NOMO-1 treated with DMSO at 0.1 percent for 48 hours (cell line): Measurements from ENCODE around the gene SLC4A7.
"Not testable (repeated sequence)": the region's sequence is repeated elsewhere in the genome, so short reads cannot be mapped to it uniquely, and the experiment has no call there.

Experiments used
- DNase-seq: peaks from one replicate; lab custom pipeline; 2025; ENCODE audit not compliant: unreplicated experiment; lab: John Stamatoyannopoulos, UW

The SLC4A7 gene

DNA sequence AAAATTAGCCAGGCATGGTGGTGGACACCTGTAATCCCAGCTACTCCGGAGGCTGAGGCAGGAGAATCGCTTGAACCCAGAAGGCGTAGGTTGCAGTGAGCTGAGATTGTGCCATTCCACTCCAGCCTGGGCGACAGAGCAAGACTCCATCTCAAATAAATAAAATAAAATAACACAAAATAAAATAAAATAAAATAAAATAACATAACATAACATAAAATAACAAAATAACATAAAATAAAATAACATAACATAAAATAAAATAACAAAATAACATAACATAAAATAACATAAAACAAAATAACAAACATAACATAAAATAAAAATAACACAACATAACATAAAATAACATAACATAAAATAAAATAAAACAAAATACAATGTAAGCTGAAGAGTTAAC, 45.8 kb downstream of the SLC4A7 start:
- not testable (repeated sequence) for DNase-seq

GRCh38 chr3:27431116-27431515, 53.1 kb downstream of the SLC4A7 start:
- DNase-seq, result no peak

DNA sequence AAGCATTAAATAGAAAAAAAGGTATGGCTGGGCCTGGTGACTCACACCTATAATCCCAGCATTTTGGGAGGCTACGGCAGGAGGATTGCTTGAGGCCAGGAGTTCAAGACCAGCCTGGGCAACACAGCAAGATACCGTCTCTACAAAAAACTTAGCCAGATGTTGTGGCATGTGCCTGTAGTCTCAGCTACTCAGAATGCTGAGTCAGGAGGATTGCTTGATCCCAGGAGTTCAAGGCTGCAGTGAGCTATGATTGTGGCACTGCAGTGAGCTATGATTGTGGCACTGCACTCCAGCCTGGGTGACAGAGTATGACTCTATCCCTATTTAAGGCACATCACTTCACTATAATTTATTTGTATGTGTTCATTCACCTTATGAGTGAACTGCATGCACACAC, 54.3 kb downstream of the SLC4A7 start:
- DNase-seq, result no peak

DNA sequence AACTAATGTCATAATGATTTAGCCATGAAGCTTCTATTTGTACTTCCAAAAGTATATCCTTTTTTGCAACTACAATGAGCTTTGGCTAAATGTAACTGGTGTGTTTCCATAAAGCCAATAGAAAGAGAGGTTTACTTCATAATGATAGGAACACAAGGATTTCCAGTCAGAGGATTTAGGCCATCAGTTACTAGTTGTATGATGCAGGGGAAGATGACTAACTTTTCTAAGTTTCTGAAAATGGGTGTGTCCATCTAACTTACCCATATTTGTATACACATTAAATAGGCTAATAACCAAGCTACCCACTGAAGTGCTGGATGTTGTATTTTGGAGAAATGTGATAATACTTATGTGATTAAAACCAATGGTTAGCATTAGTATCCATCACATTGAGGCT, 55.7 kb downstream of the SLC4A7 start:
- no peak for DNase-seq

GRCh38 chr3:27426926-27427325, 57.3 kb downstream of the SLC4A7 start:
- no peak for DNase-seq

GRCh38 chr3:27425896-27426565, 58.2 kb downstream of the SLC4A7 start:
- DNase-seq, result no peak

GRCh38 chr3:27424812-27425521, 59.2 kb downstream of the SLC4A7 start:
- not testable (repeated sequence) for DNase-seq

- DNase-seq, result no peak
Measured at GRCh38 chr3:27423463-27423862, 60.7 kb downstream of the SLC4A7 start.

GRCh38 chr3:27422617-27423016, 61.6 kb downstream of the SLC4A7 start:
- DNase-seq, result no peak

- no peak for DNase-seq
Measured at GRCh38 chr3:27415202-27415601, 69.0 kb downstream of the SLC4A7 start.

DNA sequence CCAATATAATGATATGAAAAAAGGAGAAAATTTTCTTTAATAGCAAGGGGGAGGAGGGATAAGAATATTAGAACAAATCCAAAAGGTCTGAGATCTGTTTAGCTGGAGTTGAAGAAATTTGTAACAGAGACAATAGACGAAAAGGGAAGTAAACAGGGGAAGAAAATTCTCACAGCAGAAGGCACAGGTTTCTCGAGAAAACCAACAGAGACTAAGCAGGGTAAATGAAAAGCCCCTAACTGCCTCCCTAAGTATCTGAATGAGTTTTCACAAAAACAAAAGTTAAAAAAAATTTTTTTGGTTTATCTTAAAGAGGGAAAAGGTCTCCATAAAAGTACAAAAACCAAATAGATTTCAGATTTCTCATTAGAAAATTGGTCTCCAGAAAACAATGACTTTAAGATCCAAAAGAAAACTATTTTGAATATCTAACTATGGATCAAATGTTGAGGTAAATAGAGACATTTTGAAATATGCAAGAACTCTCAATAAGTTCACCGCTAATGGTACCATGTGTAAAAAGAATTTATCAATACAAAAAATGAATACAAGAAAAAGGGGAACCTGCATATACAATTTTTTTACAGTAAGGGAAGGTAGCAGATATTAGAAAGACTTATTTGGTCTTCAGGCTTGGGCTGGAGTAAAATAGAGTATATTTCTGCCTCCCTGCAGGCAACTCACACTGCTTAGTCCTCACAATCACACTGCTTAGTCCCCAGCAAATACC, 91.1 kb downstream of the SLC4A7 start:
- DNase-seq, result no peak

GRCh38 chr3:27392414-27392813, 91.8 kb downstream of the SLC4A7 start:
- DNase-seq, result not testable (repeated sequence)

DNA sequence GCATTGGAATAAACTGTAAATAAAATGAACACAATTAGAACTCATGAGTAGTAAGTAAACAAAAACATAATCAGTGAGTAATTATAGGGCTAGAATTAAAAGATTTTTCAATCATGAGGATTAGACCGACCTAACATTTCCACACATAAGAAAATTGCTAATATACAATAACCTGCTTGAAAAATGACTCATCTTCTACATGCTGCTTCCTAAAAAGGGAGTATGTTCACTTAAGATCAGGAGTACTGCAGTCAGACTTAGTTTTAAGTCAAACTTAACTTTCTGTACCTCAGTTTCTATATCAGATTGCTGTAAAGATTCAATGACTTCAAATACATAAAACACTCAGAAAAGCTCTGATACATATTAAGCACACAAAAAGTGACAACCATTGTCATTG, 92.4 kb downstream of the SLC4A7 start:
- DNase-seq, result no peak

GRCh38 chr3:27387625-27388024, 96.6 kb downstream of the SLC4A7 start:
- no peak for DNase-seq

DNA sequence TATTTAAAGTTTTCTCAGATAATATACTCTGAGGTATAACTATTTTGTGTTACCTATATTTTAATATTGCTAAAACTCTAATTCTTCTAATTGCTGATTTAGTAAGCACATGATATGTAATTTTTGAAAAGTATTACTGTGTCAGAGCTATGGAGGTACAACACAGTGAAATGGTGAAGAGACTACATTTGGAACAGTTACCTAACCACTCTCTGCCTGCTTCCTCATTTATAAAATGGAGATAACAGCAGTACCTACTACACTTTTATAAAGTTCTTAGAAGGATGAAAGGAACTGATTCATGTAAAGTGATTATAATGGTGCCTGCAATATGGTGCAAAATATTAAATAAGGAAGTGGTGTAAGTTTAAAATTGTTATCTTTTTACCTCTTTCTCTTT, 98.7 kb downstream of the SLC4A7 start:
- peak; percentile 61 for DNase-seq

- DNase-seq, result no peak
Measured at GRCh38 chr3:27384191-27384590, 100.0 kb downstream of the SLC4A7 start.

DNA sequence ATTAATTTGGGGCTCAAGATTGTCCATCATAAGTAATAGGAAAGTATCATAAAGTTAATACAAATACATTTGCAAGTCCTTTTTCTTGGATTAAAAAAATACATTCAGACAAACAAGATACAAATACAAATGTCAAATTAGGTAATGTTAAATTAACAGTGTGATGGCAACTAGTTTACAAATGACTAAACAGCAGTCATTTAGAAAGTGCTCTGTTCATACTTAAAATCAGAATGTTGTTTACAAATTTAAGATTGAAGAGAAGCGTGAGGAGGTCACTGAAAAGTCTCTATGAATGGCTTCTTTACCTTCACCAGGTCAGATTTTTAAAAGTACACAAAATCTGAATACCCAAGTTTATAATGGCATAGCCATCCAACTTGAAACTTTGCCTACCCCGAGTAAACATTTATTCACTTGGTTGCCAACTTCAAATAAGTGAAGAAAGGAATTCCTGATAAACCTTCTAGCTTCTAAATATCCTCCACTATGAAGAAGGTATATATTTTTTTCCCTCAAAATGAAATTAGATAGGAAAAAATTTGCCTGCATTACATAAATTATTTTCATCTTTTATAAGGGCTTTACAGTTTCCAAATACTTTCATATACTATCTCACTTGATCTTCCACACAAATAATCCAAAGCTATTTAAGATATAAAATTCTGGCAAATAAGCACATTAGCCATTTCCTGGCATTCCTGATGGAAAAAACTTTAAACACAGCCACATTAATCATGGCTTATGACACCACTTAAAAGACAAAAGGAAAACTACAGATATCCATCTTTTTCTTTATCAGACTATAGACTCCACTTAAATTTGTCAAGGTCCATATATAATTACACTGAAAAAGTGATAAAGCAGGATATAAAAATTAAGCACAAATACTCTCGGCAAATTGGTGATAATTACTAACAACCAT, 103.5 kb downstream of the SLC4A7 start:
- no peak for DNase-seq

- no peak for DNase-seq
Measured at GRCh38 chr3:27378331-27378730, 105.9 kb downstream of the SLC4A7 start.

GRCh38 chr3:27376109-27376772, 107.9 kb downstream of the SLC4A7 start:
- no peak for DNase-seq

GRCh38 chr3:27368831-27369607, 115.2 kb downstream of the SLC4A7 start, which contains the start of gene NEK10:
NEK10 (minus strand) TSS chr3:27369383; CDS start chr3:27352882, 16,501 bp downstream.
- DNase-seq, result peak; percentile 90
